ENCODE measurements around the gene ABCG5. TPM values are rescaled to one million over a fixed set of nuclear protein-coding genes. Genes with fewer than 3 reads are reported as not detected.
A peak's percentile ranks its signal among the peaks of the same experiment; 100 is the strongest.

The ABCG5 gene
- total RNA-seq, 1 donor from 2014 or later, result not detected

GRCh38 chr2:43806719-43807031 is 32.0 kb downstream of the ABCG5 start:
- no peak for DNase-seq

- no peak for DNase-seq
These were observed 35.5 kb downstream of the ABCG5 start for GRCh38 chr2:43803113-43803512.

GRCh38 chr2:43802135-43802534 is 36.5 kb downstream of the ABCG5 start:
- DNase-seq, result no peak

GRCh38 chr2:43800894-43801293 is 37.7 kb downstream of the ABCG5 start:
- DNase-seq, result no peak

- peak; percentile 5 for DNase-seq
These were observed 40.3 kb downstream of the ABCG5 start for GRCh38 chr2:43798300-43798699.

GRCh38 chr2:43796206-43796605 is 42.4 kb downstream of the ABCG5 start:
- DNase-seq, result no peak

GRCh38 chr2:43794956-43795355 is 43.7 kb downstream of the ABCG5 start:
- no peak for DNase-seq

- no peak for DNase-seq
These were observed 46.0 kb downstream of the ABCG5 start for GRCh38 chr2:43792653-43793052.

GRCh38 chr2:43791035-43791765 is 47.4 kb downstream of the ABCG5 start:
- DNase-seq, result no peak

GRCh38 chr2:43790147-43790546 is 48.5 kb downstream of the ABCG5 start:
- no peak for DNase-seq

- no peak for DNase-seq
These were observed 50.0 kb downstream of the ABCG5 start for GRCh38 chr2:43788646-43789045.

GRCh38 chr2:43787895-43788294 is 50.7 kb downstream of the ABCG5 start:
- DNase-seq, result no peak

- no peak for DNase-seq
These were observed 60.4 kb downstream of the ABCG5 start for GRCh38 chr2:43778233-43778632.

GRCh38 chr2:43777306-43777926 is 61.2 kb downstream of the ABCG5 start:
- DNase-seq, result no peak

- no peak for DNase-seq
These were observed 62.3 kb downstream of the ABCG5 start for GRCh38 chr2:43776324-43776723.

- DNase-seq, result no peak
These were observed 64.0 kb downstream of the ABCG5 start for GRCh38 chr2:43774617-43775016.

- peak; percentile 95 for DNase-seq
These were observed 64.6 kb downstream of the ABCG5 start, which contains the start of gene DYNC2LI1 for GRCh38 chr2:43773876-43774613. DYNC2LI1 (plus strand) TSS chr2:43774039; CDS start chr2:43774139, 100 bp downstream.

GRCh38 chr2:43766006-43766405 is 72.6 kb downstream of the ABCG5 start:
- DNase-seq, result no peak

- DNase-seq, result no peak
These were observed 74.4 kb downstream of the ABCG5 start for GRCh38 chr2:43764086-43764705.

GRCh38 chr2:43763091-43763490 is 75.5 kb downstream of the ABCG5 start:
- DNase-seq, result no peak
